ENCODE data around the gene NDFIP2.

Gene NDFIP2

GRCh38 chr13:79486433-79487188, 5.7 kb downstream of the NDFIP2 start:
- no peak overlapping the region for H3K4me3 ChIP-seq (ENCODE audit: low read length)
- no peaks in the 10 kb centered on the region for H3K36me3 ChIP-seq (ENCODE audit: control insufficient read depth, insufficient read depth, low read length)
- H3K9ac ChIP-seq (ENCODE audit: low read length) = no peak overlapping the region
- no peak overlapping the region for H3K27ac ChIP-seq (ENCODE audit: low read depth, low read length)
- no peaks in the 10 kb centered on the region for H3K27me3 ChIP-seq (ENCODE audit: control insufficient read depth, insufficient read depth, low read length)
- H3K4me1 ChIP-seq (ENCODE audit: control insufficient read depth, insufficient read depth, low read length) = peaks cover 5% of the 10 kb centered on the region

GRCh38 chr13:79490326-79490725, 9.4 kb downstream of the NDFIP2 start:
- Histone ChIP-seq H3K36me3 (ENCODE audit: control insufficient read depth, insufficient read depth, low read length) (no peaks in the 10 kb centered on the region), H3K4me3 (ENCODE audit: low read length) (no peak overlapping the region), H3K4me1 (ENCODE audit: control insufficient read depth, insufficient read depth, low read length) (peaks cover 8% of the 10 kb centered on the region), H3K27ac (ENCODE audit: low read depth, low read length) (no peak overlapping the region), H3K27me3 (ENCODE audit: control insufficient read depth, insufficient read depth, low read length) (no peaks in the 10 kb centered on the region), H3K9ac (ENCODE audit: low read length) (no peak overlapping the region)

- no peaks in the 10 kb centered on the region for H3K36me3 ChIP-seq (ENCODE audit: control insufficient read depth, insufficient read depth, low read length)
- peaks cover 8% of the 10 kb centered on the region for H3K4me1 ChIP-seq (ENCODE audit: control insufficient read depth, insufficient read depth, low read length)
- no peak overlapping the region for H3K27ac ChIP-seq (ENCODE audit: low read depth, low read length)
- H3K9ac ChIP-seq (ENCODE audit: low read length) = no peak overlapping the region
- no peak overlapping the region for H3K4me3 ChIP-seq (ENCODE audit: low read length)
- no peaks in the 10 kb centered on the region for H3K27me3 ChIP-seq (ENCODE audit: control insufficient read depth, insufficient read depth, low read length)
Measured at GRCh38 chr13:79490824-79491223, 9.9 kb downstream of the NDFIP2 start.

DNA sequence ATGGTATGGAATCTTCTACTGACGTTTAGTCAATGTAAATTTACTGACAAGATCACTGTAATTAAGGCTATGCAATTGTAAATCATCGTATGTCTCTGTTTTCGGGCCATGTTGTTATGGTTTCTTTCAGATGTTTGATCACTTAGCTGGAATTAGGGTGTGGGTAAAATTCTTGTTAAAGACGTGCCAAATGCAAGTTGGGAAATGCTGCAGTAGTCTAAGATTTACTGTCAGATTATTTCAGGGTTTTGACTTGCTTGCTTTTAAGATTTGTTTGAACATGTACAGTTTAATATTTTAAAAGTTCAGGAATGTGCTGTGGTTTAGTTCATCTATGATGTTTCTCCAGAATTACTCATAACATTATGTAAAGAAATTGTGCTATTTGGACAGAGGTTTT, 10.8 kb downstream of the NDFIP2 start:
- Histone ChIP-seq H3K36me3 (ENCODE audit: control insufficient read depth, insufficient read depth, low read length) (no peaks in the 10 kb centered on the region), H3K4me3 (ENCODE audit: low read length) (no peak overlapping the region), H3K9ac (ENCODE audit: low read length) (no peak overlapping the region), H3K27me3 (ENCODE audit: control insufficient read depth, insufficient read depth, low read length) (no peaks in the 10 kb centered on the region), H3K4me1 (ENCODE audit: control insufficient read depth, insufficient read depth, low read length) (peaks cover 8% of the 10 kb centered on the region), H3K27ac (ENCODE audit: low read depth, low read length) (peak overlapping the region; percentile 17)

DNA sequence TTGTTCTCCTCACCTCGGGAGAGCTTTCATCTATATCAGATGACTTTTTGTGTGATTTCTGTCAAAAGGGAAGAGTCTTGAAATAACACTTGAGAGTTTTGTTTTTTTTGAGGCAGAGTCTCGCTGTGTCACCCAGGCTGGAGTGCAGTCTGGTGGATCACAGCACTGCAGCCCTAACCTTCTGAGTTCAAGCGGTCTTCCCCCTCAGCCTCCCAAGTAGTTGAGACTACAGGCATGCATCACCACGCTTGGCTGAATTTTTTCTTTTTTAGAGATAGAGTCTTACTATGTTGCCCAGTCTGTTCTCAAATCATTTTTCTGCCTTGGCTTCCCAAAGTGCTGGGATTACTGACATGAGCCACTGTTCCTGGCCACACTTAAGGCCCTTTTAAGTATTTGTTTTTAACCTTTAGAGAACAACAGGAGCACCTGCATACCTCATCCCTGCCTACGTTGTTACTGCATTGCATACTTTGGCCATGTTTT, 11.4 kb downstream of the NDFIP2 start:
- H3K4me3 ChIP-seq (ENCODE audit: low read length) = no peak overlapping the region
- H3K4me1 ChIP-seq (ENCODE audit: control insufficient read depth, insufficient read depth, low read length) = peaks cover 8% of the 10 kb centered on the region
- no peak overlapping the region for H3K27ac ChIP-seq (ENCODE audit: low read depth, low read length)

DNA sequence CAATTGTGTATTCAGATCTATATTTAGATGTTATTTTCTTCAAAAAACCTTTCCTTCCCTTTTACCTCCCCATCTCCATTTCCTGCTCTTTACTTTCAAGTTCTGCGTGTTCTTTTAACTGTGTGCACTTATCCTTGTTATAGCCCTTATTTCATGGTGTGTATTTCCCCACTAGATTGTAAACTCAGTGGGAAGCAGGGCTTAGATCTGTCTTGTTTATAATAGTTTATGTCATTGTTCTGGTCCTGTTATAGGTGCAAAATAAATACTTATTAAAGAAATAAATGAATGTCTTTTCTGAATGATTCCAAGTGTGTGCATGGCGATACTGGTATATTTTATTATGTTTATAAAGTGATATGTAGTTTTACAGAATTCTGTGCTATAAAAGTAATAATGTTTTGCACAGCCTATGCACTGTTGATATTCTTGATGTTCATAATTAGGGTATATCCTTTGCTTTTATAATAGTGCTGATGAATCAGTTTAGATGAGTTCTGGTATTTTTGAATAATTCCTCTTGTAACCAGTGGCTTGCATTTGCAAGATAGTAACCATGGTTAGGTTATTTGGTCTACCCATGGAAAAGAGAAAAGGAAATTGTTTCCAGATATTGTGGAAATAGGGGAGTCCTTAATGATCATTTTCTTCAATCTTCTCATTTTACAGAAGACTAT, 12.1 kb downstream of the NDFIP2 start:
- no peak overlapping the region for H3K27ac ChIP-seq (ENCODE audit: low read depth, low read length)
- no peak overlapping the region for H3K4me3 ChIP-seq (ENCODE audit: low read length)
- no peak overlapping the region for H3K9ac ChIP-seq (ENCODE audit: low read length)

More for the DNA sequence above, 11.4 kb downstream of the NDFIP2 start:
- Histone ChIP-seq H3K36me3 (ENCODE audit: control insufficient read depth, insufficient read depth, low read length) (no peaks in the 10 kb centered on the region), H3K9ac (ENCODE audit: low read length) (no peak overlapping the region), H3K27me3 (ENCODE audit: control insufficient read depth, insufficient read depth, low read length) (no peaks in the 10 kb centered on the region)

GRCh38 chr13:79496188-79496587, 15.2 kb downstream of the NDFIP2 start:
- H3K36me3 ChIP-seq (ENCODE audit: control insufficient read depth, insufficient read depth, low read length) = no peaks in the 10 kb centered on the region
- no peak overlapping the region for H3K4me3 ChIP-seq (ENCODE audit: low read length)
- H3K9ac ChIP-seq (ENCODE audit: low read length) = no peak overlapping the region
- peaks cover 3% of the 10 kb centered on the region for H3K4me1 ChIP-seq (ENCODE audit: control insufficient read depth, insufficient read depth, low read length)
- H3K27me3 ChIP-seq (ENCODE audit: control insufficient read depth, insufficient read depth, low read length) = no peaks in the 10 kb centered on the region
- H3K27ac ChIP-seq (ENCODE audit: low read depth, low read length) = no peak overlapping the region

More for the DNA sequence above, 12.1 kb downstream of the NDFIP2 start:
- H3K4me1 ChIP-seq (ENCODE audit: control insufficient read depth, insufficient read depth, low read length) = peaks cover 8% of the 10 kb centered on the region
- no peaks in the 10 kb centered on the region for H3K27me3 ChIP-seq (ENCODE audit: control insufficient read depth, insufficient read depth, low read length)
- no peaks in the 10 kb centered on the region for H3K36me3 ChIP-seq (ENCODE audit: control insufficient read depth, insufficient read depth, low read length)

GRCh38 chr13:79497064-79497463, 16.1 kb downstream of the NDFIP2 start:
- H3K36me3 ChIP-seq (ENCODE audit: control insufficient read depth, insufficient read depth, low read length) = no peaks in the 10 kb centered on the region
- peaks cover 3% of the 10 kb centered on the region for H3K4me1 ChIP-seq (ENCODE audit: control insufficient read depth, insufficient read depth, low read length)
- no peak overlapping the region for H3K27ac ChIP-seq (ENCODE audit: low read depth, low read length)
- no peak overlapping the region for H3K4me3 ChIP-seq (ENCODE audit: low read length)
- no peaks in the 10 kb centered on the region for H3K27me3 ChIP-seq (ENCODE audit: control insufficient read depth, insufficient read depth, low read length)
- no peak overlapping the region for H3K9ac ChIP-seq (ENCODE audit: low read length)

DNA sequence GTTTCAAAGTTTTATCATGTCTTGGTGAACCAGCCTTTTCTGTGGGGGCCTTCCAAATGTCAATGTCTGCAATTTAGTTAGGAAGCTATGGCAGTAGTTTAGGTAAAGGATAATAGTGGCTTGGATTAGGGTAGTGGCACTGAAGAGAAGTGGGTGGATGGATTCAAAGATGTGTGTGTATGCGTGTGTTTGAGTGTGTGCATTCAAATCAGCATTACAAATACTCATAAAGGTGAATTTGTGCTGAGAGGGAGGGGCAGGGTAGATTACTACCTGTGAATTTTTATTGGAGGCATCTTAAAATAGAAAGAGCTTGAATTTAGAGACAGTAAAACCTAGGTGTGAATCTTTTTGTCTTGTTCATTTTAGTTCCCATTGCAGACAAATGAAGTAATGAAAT, 16.9 kb downstream of the NDFIP2 start:
- no peak overlapping the region for H3K9ac ChIP-seq (ENCODE audit: low read length)
- no peak overlapping the region for H3K27ac ChIP-seq (ENCODE audit: low read depth, low read length)
- H3K36me3 ChIP-seq (ENCODE audit: control insufficient read depth, insufficient read depth, low read length) = no peaks in the 10 kb centered on the region
- no peaks in the 10 kb centered on the region for H3K27me3 ChIP-seq (ENCODE audit: control insufficient read depth, insufficient read depth, low read length)
- H3K4me1 ChIP-seq (ENCODE audit: control insufficient read depth, insufficient read depth, low read length) = peaks cover 3% of the 10 kb centered on the region
- H3K4me3 ChIP-seq (ENCODE audit: low read length) = no peak overlapping the region

- Histone ChIP-seq H3K27ac (ENCODE audit: low read depth, low read length) (no peak overlapping the region), H3K9ac (ENCODE audit: low read length) (no peak overlapping the region), H3K4me3 (ENCODE audit: low read length) (no peak overlapping the region)
Measured at GRCh38 chr13:79500829-79501228, 19.9 kb downstream of the NDFIP2 start.

GRCh38 chr13:79501538-79502232, 20.7 kb downstream of the NDFIP2 start:
- Histone ChIP-seq H3K4me1 (ENCODE audit: control insufficient read depth, insufficient read depth, low read length) (no peaks in the 10 kb centered on the region), H3K36me3 (ENCODE audit: control insufficient read depth, insufficient read depth, low read length) (no peaks in the 10 kb centered on the region), H3K27me3 (ENCODE audit: control insufficient read depth, insufficient read depth, low read length) (no peaks in the 10 kb centered on the region), H3K9ac (ENCODE audit: low read length) (no peak overlapping the region), H3K4me3 (ENCODE audit: low read length) (no peak overlapping the region), H3K27ac (ENCODE audit: low read depth, low read length) (no peak overlapping the region)

More at GRCh38 chr13:79500829-79501228, 19.9 kb downstream of the NDFIP2 start:
- Histone ChIP-seq H3K36me3 (ENCODE audit: control insufficient read depth, insufficient read depth, low read length) (no peaks in the 10 kb centered on the region), H3K4me1 (ENCODE audit: control insufficient read depth, insufficient read depth, low read length) (no peaks in the 10 kb centered on the region), H3K27me3 (ENCODE audit: control insufficient read depth, insufficient read depth, low read length) (no peaks in the 10 kb centered on the region)

DNA sequence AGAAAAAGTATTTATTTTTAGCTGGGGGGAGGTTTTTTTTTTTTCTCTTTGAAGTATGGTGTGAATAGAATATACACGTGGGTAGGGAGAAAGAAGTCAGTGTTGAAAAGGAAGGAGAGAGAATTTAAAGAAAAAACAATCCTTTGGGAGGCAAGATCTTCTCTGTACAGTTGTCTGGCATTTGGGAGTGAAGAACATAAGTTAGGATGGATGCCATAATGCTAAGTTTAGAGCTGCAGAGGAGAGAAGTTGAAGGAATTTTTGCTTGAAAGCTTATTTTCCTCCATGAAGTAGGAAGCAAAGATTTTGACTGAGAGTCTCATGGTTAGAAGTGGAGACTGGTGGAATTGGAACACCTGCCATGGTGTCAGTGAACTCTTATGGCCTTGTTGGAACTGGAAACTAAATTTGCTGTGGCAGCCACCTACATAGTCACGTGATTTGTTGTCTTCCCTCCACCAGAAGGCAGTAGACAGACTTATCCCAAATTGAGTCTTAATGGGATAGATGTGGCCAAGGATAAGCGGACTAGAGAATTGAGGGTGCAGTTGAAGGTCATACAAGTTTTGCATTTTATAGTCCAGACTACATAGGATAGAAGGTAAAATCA, 22.0 kb downstream of the NDFIP2 start:
- H3K4me1 ChIP-seq (ENCODE audit: control insufficient read depth, insufficient read depth, low read length) = no peaks in the 10 kb centered on the region
- H3K27me3 ChIP-seq (ENCODE audit: control insufficient read depth, insufficient read depth, low read length) = no peaks in the 10 kb centered on the region
- H3K4me3 ChIP-seq (ENCODE audit: low read length) = no peak overlapping the region
- no peak overlapping the region for H3K27ac ChIP-seq (ENCODE audit: low read depth, low read length)
- no peak overlapping the region for H3K9ac ChIP-seq (ENCODE audit: low read length)
- no peaks in the 10 kb centered on the region for H3K36me3 ChIP-seq (ENCODE audit: control insufficient read depth, insufficient read depth, low read length)
